Measurements from ENCODE around the gene PTGR3.

DNA sequence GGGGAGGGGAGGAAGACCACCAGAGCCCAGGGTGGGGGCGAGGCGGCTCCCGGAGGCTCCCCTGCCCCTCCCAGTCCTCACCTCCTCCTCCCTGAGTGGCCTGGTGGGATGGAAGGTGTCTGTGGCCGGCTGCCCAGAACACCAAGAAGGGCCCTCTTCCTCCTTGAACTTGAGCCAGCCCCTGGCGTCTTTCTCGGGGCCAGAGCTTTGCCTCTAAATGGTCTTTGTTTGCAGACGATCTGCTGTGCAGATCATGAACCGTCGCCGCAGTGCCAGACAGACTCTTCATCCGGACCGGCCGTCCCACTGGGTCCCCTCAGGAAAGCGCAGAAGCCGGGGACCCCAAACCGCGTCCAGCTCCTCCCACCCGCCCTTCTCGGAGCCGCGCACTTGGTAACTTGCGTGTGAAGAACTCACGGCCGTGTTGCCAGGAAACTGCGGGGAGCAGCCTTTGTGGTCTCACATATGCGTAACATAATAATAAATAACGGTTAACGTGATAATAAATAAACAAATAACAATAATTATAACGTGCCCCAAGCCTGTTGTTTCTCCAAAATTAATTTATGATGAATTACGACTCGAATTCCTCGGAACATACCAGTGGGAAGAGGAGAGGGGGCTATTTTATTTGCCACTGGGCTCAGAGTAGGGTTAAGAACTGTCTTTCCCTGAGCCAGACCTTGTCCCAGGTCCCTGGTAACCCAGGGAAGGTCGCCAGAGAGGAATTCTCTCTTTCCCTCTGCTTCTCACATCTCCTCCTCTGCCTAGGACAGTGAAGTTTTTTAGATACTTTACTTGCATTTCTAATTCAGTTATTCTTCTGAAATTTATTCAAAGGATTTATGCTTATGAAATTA, 41.0 kb downstream of the PTGR3 start:
- TF ChIP-seq POLR2A (IDR thresholded peaks at IDR 0.05; ENCODE audit: low read depth, low read length) = no peak
- no peak for TF ChIP-seq TAF1 (IDR thresholded peaks at IDR 0.05; ENCODE audit: borderline replicate concordance, low read depth, low read length)
